Tibial nerve (tissue), 3 donors: ENCODE results near the gene SPATA7.

ENCODE experiments used
- POLR2A ChIP-seq, 2 donors: fragments of 450-650 bp; IDR thresholded peaks; one replicate each; pipeline ENCODE4 v1.6.1; 2017; ENCODE audit warnings: antibody characterized with exemption in 2 of 2, mild to moderate bottlenecking in 2 of 2, moderate library complexity in 2 of 2
- TF ChIP-seq, protein P1 (sequence below), 5 experiments: fragments of 200-600 bp in 3 of 5; fragments of 450-650 bp in 2 of 5; sonication (generic) in 3 of 5; IDR thresholded peaks; one replicate each; pipeline ENCODE4 v1.5.1; 2016 to 2019; ENCODE audit warnings: antibody characterized with exemption in 5 of 5, mild to moderate bottlenecking in 3 of 5, moderate library complexity in 2 of 5

GRCh38 chr14:88417594-88417993 lies 32.1 kb downstream of the SPATA7 start:
- TF ChIP-seq, protein P1, sequence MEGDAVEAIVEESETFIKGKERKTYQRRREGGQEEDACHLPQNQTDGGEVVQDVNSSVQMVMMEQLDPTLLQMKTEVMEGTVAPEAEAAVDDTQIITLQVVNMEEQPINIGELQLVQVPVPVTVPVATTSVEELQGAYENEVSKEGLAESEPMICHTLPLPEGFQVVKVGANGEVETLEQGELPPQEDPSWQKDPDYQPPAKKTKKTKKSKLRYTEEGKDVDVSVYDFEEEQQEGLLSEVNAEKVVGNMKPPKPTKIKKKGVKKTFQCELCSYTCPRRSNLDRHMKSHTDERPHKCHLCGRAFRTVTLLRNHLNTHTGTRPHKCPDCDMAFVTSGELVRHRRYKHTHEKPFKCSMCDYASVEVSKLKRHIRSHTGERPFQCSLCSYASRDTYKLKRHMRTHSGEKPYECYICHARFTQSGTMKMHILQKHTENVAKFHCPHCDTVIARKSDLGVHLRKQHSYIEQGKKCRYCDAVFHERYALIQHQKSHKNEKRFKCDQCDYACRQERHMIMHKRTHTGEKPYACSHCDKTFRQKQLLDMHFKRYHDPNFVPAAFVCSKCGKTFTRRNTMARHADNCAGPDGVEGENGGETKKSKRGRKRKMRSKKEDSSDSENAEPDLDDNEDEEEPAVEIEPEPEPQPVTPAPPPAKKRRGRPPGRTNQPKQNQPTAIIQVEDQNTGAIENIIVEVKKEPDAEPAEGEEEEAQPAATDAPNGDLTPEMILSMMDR (IDR thresholded peaks at IDR 0.05): no peak
- no peak for TF ChIP-seq POLR2A (IDR thresholded peaks at IDR 0.05)
